HepG2 (cell line): ENCODE measurements around the gene ATAD3A. TPM values are rescaled to one million over a fixed set of nuclear protein-coding genes. Genes with fewer than 3 reads are reported as not detected.

Experiments
- GATAD1 ChIP-seq: IDR thresholded peaks from 2 replicates; pipeline ENCODE4 v1.6.1; 2016; ENCODE audit warnings: missing genetic modification reagents, missing compliant biosample characterization
- HNRNPH1 ChIP-seq: fragments of 200-400 bp; formaldehyde crosslinking; optimal IDR thresholded peaks from 2 replicates; pipeline ENCODE3; 2017; ENCODE audit warnings: mild to moderate bottlenecking, low read depth, low read length
- IRF2 ChIP-seq: IDR thresholded peaks from 2 replicates; pipeline ENCODE4 v1.6.1; 2018; ENCODE audit warnings: missing genetic modification reagents, missing compliant biosample characterization
- KLF12 ChIP-seq: sonication (generic); formaldehyde crosslinking; IDR thresholded peaks from 2 replicates; pipeline ENCODE4 v1.4.0; 2020; ENCODE audit warnings: missing genetic modification reagents, borderline replicate concordance
- RARG ChIP-seq: sonication (generic); formaldehyde crosslinking; IDR thresholded peaks from 2 replicates; pipeline ENCODE4 v1.4.0; 2020; ENCODE audit warnings: low read depth, mild to moderate bottlenecking, missing genetic modification reagents
- SRSF1 ChIP-seq: fragments of 200-400 bp; formaldehyde crosslinking; optimal IDR thresholded peaks from 2 replicates; pipeline ENCODE3; 2017; ENCODE audit warnings: mild to moderate bottlenecking, low read depth, low read length, moderate library complexity
- ZC3H4 ChIP-seq: sonication (generic); formaldehyde crosslinking; IDR thresholded peaks from 2 replicates; pipeline ENCODE4 v1.4.0; 2020; ENCODE audit warnings: missing genetic modification reagents, borderline replicate concordance
- ZNF138 ChIP-seq: sonication (generic); formaldehyde crosslinking; IDR thresholded peaks from 2 replicates; pipeline ENCODE4 v1.5.0; 2020; ENCODE audit warnings: mild to moderate bottlenecking, low read depth, missing genetic modification reagents
- ZNF253 ChIP-seq: sonication (generic); formaldehyde crosslinking; IDR thresholded peaks from 2 replicates; pipeline ENCODE4 v1.8.0; 2022; ENCODE audit warnings: mild to moderate bottlenecking, missing genetic modification reagents, borderline replicate concordance
- ZNF326 ChIP-seq: sonication (generic); formaldehyde crosslinking; IDR thresholded peaks from 2 replicates; pipeline ENCODE4 v1.4.0; 2020; ENCODE audit warnings: missing genetic modification reagents, borderline replicate concordance
- ZNF569 ChIP-seq: sonication (generic); formaldehyde crosslinking; IDR thresholded peaks from 2 replicates; pipeline ENCODE4 v1.5.0; 2020; ENCODE audit warnings: mild to moderate bottlenecking, missing genetic modification reagents, moderate library complexity, borderline replicate concordance
- ZNF572 ChIP-seq: sonication (generic); formaldehyde crosslinking; IDR thresholded peaks from 2 replicates; pipeline ENCODE4 v1.5.1; 2020; ENCODE audit warnings: mild to moderate bottlenecking, missing genetic modification reagents
- ZNF792 ChIP-seq: IDR thresholded peaks from 2 replicates; pipeline ENCODE4 v1.6.1; 2016
- ZSCAN9 ChIP-seq: IDR thresholded peaks from 2 replicates; pipeline ENCODE4 v1.6.1; 2016; ENCODE audit warnings: borderline replicate concordance
- polyA plus RNA-seq, 8 experiments: library from polyadenylated mRNA; depleted of rRNA in 3 of 8; stranded (reverse) in 7 of 8; unstranded in 1 of 8; fragments of >200 nt; fragmentation: Illumina TruSeq in 4 of 8; extraction: Trizol in 4 of 8; gene quantifications; 2 replicates each; pipeline versions ENCODE4 v1.2.1 to v1.2.3, GENCODE V29; 2011 to 2016; ENCODE audit warnings: low read depth in 4 of 8, missing spikeins in 1 of 8, mixed read lengths in 1 of 8; ENCODE audit not compliant: insufficient read depth in 1 of 8
- total RNA-seq, 5 experiments: library from RNA; depleted of rRNA; stranded (reverse); fragments of >200 nt; fragmentation: Illumina TruSeq; extraction: Trizol; gene quantifications; 2 replicates each; pipeline ENCODE4 v1.2.3, GENCODE V29; 2016; ENCODE audit warnings: low read depth in 1 of 5
- TF ChIP-seq, protein P1 (sequence below): sonication (generic); formaldehyde crosslinking; IDR thresholded peaks from 2 replicates; pipeline ENCODE4 v1.4.0; 2020; ENCODE audit warnings: mild to moderate bottlenecking, missing genetic modification reagents
- TF ChIP-seq, protein P2 (sequence below): IDR thresholded peaks from 2 replicates; pipeline ENCODE4 v1.6.1; 2016; ENCODE audit warnings: mild to moderate bottlenecking, missing biosample characterization, missing genetic modification reagents
- TF ChIP-seq, protein P3 (sequence below): sonication (generic); formaldehyde crosslinking; IDR thresholded peaks from 2 replicates; pipeline ENCODE4 v1.4.0; 2020; ENCODE audit warnings: missing genetic modification reagents, low read depth, mild to moderate bottlenecking, borderline replicate concordance
- TF ChIP-seq, protein P4 (sequence below): sonication (generic); formaldehyde crosslinking; IDR thresholded peaks from 2 replicates; pipeline ENCODE4 v1.8.0; 2022; ENCODE audit warnings: missing genetic modification reagents, mild to moderate bottlenecking, moderate library complexity, borderline replicate concordance
- TF ChIP-seq, protein P5 (sequence below): sonication (generic); formaldehyde crosslinking; IDR thresholded peaks from 2 replicates; pipeline ENCODE4 v1.4.0; 2020; ENCODE audit warnings: missing genetic modification reagents, borderline replicate concordance

The ATAD3A gene
- total and polyA plus RNA-seq, 2 of the 13 experiments (the other 11 are each of a cell fraction or from before 2014, with no cell fraction given): 10.6 to 49.0 TPM

DNA sequence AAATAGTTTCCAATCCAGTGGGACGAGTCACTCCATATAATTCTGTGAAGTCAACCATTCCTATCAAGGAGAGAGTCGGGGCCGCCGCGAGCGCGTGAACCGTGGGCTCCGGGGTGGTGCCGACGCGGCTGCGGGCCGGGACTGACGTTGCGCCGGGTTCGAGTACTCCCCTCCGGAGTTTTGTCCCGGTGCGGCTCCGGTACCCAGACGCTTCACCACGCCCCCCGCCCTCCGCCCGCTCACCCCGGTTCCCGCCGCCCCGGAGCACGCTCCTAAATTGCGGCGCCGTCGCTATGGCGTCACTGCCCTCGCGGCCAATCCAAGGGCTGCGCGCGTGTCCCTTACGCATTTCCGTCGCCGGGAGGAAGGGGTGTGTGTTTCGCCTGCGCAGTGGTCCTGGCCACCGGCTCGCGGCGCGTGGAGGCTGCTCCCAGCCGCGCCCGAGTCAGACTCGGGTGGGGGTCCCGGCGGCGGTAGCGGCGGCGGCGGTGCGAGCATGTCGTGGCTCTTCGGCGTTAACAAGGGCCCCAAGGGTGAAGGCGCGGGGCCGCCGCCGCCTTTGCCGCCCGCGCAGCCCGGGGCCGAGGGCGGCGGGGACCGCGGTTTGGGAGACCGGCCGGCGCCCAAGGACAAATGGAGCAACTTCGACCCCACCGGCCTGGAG lies 40.4 kb upstream of the ATAD3A start, which contains the start of gene ATAD3B (continued):
- TF ChIP-seq ZNF792 (CRISPR knock-in tag) (peak; percentile 35; the same call in 1 of the 2 replicates), ZC3H4 (CRISPR knock-in tag) (no peak), GATAD1 (CRISPR knock-in tag) (peak; percentile 99), IRF2 (CRISPR knock-in tag) (peak; percentile 62; the same call in 1 of the 2 replicates), RARG (CRISPR knock-in tag) (no peak), ZNF138 (CRISPR knock-in tag) (no peak), ZNF253 (CRISPR knock-in tag) (no peak), ZSCAN9 (peak; percentile 35; the same call in 1 of the 2 replicates), ZNF326 (CRISPR knock-in tag) (no peak), KLF12 (peak; percentile 53; the same call in 1 of the 2 replicates), HNRNPH1 (no peak), ZNF569 (CRISPR knock-in tag) (no peak), SRSF1 (no peak), ZNF572 (CRISPR knock-in tag) (no peak)
- TF ChIP-seq, protein P1, sequence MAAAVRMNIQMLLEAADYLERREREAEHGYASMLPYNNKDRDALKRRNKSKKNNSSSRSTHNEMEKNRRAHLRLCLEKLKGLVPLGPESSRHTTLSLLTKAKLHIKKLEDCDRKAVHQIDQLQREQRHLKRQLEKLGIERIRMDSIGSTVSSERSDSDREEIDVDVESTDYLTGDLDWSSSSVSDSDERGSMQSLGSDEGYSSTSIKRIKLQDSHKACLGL (CRISPR knock-in tag): peak; percentile 83
- TF ChIP-seq, protein P2, sequence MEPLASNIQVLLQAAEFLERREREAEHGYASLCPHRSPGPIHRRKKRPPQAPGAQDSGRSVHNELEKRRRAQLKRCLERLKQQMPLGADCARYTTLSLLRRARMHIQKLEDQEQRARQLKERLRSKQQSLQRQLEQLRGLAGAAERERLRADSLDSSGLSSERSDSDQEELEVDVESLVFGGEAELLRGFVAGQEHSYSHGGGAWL: peak; percentile 59; the same call in 1 of the 2 replicates
- TF ChIP-seq, protein P3, sequence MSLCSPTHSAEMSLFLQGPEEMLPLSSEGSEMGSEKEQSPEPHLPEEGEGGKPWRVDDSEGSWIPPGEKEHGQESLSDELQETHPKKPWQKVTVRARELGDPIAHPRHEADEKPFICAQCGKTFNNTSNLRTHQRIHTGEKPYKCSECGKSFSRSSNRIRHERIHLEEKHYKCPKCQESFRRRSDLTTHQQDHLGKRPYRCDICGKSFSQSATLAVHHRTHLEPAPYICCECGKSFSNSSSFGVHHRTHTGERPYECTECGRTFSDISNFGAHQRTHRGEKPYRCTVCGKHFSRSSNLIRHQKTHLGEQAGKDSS (CRISPR knock-in tag): no peak
- TF ChIP-seq, protein P4, sequence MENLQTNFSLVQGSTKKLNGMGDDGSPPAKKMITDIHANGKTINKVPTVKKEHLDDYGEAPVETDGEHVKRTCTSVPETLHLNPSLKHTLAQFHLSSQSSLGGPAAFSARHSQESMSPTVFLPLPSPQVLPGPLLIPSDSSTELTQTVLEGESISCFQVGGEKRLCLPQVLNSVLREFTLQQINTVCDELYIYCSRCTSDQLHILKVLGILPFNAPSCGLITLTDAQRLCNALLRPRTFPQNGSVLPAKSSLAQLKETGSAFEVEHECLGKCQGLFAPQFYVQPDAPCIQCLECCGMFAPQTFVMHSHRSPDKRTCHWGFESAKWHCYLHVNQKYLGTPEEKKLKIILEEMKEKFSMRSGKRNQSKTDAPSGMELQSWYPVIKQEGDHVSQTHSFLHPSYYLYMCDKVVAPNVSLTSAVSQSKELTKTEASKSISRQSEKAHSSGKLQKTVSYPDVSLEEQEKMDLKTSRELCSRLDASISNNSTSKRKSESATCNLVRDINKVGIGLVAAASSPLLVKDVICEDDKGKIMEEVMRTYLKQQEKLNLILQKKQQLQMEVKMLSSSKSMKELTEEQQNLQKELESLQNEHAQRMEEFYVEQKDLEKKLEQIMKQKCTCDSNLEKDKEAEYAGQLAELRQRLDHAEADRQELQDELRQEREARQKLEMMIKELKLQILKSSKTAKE (CRISPR knock-in tag): no peak
- TF ChIP-seq, protein P5, sequence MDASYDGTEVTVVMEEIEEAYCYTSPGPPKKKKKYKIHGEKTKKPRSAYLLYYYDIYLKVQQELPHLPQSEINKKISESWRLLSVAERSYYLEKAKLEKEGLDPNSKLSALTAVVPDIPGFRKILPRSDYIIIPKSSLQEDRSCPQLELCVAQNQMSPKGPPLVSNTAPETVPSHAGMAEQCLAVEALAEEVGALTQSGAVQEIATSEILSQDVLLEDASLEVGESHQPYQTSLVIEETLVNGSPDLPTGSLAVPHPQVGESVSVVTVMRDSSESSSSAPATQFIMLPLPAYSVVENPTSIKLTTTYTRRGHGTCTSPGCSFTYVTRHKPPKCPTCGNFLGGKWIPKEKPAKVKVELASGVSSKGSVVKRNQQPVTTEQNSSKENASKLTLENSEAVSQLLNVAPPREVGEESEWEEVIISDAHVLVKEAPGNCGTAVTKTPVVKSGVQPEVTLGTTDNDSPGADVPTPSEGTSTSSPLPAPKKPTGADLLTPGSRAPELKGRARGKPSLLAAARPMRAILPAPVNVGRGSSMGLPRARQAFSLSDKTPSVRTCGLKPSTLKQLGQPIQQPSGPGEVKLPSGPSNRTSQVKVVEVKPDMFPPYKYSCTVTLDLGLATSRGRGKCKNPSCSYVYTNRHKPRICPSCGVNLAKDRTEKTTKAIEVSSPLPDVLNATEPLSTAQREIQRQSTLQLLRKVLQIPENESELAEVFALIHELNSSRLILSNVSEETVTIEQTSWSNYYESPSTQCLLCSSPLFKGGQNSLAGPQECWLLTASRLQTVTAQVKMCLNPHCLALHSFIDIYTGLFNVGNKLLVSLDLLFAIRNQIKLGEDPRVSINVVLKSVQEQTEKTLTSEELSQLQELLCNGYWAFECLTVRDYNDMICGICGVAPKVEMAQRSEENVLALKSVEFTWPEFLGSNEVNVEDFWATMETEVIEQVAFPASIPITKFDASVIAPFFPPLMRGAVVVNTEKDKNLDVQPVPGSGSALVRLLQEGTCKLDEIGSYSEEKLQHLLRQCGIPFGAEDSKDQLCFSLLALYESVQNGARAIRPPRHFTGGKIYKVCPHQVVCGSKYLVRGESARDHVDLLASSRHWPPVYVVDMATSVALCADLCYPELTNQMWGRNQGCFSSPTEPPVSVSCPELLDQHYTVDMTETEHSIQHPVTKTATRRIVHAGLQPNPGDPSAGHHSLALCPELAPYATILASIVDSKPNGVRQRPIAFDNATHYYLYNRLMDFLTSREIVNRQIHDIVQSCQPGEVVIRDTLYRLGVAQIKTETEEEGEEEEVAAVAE (CRISPR knock-in tag): peak; percentile 47; the same call in 1 of the 2 replicates
